HG03039 (cell line): ENCODE measurements around the gene RHOC.

ENCODE experiments used
- ATAC-seq: cut with Tn5 transposase; IDR thresholded peaks from one replicate; pipeline ENCODE4 v1.9.1; 2021; ENCODE audit warnings: mild to moderate bottlenecking, moderate library complexity; ENCODE audit not compliant: unreplicated experiment

Gene RHOC

DNA sequence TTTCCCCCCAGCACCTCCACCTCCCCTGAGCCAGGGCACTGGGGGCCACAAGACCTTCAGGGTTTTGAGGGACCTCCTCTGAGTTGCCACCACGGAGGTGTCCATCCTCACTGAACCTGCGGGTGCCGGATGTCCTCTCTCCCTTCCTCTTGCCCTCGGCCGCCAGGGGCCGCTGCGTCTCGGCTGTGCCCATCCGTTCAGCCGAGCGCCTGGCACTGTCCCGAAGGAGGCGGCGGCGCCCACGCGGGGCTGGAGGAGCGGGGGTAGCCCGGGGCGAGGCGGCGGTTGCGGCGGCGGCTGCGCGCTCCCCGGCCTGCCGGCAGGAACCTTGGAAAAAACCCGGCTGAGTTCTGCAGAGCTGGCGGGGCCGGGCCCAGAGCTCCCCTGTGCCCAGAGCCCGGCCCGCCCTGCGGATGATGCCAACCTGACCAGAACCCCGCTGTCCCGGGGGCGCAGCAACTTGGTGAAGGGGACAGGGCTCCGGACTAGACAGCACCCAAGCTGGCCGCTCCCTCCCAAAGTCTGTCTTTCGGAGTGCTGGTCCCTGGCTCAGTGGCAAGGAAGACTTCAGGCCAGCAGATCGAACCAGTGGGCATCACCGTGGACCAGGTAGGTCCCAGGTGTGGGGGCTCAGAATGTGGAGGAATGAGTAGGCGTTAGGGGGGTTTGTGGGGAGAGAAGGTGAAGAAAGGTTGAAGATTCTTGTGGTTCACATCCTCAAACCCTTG lies 11.9 kb upstream of the RHOC start:
- no peak for ATAC-seq

DNA sequence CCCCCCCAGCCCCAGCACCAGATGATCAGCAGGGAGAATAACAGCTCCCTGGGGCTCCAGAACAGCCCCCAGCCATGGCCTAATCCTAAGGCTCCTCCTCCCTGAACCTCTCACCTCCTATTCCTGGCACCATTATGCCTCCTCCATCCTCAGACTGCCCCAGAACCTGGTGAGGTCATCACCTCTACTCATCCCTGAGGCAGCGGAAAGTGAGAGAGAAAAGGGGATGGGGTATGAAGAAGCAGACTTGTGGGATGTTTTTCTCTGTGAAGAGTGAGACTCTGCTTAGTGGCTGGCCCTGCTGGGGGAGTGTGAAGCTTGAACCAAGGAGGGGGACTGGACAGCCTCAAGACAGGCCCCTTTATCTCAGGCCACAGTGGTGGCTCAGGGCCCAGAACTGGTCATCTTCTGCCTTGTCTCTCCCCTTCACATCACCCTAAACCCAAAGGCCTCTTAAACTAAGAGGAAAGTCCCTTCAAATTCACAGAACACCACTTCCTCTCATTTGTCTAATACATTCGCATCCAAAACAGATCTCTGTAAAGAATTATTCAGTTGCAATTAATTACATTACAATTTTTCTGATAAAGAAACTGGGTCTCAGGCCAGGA lies 10.4 kb upstream of the RHOC start:
- no peak for ATAC-seq

DNA sequence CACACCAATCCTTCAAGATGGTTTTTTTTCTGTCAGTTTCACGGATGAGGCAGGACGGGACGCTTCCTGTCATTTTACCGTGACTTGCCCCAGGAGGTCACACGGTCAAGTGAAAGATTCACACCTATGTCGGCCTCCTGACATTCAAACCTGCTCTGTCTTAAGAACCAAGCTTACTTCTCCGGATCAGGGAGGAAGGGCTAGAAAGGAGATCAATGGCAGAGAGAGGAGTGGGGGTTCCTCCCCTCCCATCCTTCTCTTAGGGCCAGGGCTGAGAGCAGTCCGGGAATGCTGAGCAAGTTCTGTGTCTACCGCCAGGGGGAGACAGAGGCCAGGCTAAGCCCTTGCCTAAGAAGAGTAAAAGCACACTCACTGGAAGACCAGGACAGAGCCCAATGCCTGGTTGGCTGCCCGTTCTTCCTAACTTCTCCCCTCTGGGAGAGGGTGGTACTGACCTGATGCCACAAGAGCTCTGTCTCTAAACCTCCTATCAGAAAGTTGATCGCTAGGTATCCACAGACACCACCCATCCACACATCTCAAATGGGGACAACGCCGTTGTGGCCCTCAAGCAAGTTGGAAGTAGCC lies 9.3 kb upstream of the RHOC start:
- peak; percentile 31 for ATAC-seq

DNA sequence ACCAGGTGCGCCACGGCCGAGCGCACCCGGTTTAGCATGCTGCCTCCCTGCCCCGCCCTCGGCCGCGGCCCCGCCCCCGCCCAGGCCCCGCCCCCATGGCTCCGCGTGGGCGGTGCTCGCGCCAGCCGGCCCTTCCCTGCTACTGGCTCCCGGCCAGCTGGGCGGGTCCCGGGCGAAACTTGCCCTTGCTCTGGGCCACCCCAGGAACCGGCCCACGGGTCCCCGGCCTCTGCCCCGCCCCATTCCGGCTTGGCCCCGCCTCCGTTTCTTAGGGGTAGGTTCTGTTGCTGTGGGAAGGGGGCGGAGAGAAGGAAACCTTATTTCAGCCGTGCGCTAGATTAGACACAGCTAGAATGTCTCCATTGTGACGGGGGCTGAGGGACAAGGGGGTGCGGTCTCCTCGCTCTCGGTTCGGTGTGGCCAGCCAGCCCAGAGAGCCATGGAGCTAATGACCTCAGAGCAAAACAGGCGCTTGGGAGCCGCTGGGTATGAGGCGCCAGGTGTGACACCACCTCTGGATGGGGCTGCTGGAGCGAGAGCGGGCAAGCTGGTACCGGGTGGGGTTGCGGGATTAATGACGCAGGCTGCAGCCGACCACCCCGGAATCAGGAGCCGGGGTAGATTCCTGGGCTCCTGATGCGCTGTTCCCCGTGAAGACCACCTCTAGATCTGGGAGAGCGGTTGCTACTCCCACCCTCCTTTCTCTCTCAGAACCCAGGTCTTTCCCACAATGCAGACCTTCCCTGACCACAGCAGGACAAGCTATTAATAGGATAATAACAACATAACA lies 8.5 kb upstream of the RHOC start, which contains the start of gene PPM1J:
TSS of gene PPM1J (minus strand) at position 69 of the 790 bp plus-strand sequence. CDS start at position 38, 31 bp downstream.
- peak; percentile 73 for ATAC-seq

DNA sequence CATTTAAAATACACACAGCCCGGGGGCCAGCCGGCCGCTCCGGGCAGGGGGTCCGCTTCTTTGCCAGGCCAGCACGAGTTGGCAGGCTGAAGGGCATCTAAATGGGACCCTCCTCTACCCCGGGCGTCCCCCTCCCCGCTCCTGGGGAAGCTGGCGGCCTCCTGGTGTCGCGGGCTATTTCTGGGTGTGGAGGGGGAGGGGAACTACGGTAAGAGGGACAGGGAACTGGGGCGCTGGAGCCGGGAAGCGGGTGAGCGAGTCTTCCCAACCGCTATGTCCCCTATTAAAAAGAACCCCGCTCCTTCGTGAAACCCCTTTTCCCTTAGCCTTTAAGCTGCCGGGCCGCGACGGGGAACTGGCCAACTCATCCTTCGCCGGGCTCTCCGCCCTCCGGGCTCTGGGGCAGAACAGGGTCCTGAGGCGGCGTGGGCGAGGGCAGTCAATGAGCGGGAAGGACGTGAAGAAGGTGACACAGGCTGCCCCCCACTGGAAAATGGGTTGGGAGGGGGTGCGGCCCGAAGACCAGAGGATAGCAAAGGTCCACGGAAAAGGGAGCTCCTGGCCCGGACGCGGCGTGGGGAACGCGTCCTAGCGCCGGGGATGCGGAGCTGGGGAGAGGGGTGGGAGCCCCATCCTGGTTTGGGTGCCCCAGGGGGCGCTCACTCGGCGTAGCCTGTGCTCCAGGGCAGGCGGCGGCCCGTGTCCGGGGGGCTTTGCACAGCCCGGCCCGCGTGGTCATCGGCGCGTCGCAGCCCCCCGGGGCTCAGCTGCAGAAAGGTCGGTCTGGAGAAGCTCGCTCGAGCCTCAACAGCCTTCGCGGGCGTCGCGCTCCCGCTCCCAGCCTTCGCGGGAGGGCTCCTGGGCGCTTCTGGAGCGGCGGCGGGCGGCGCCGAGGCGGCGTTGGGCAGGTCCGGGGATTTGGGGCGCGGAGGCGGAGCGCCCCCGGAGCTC lies 7.7 kb upstream of the RHOC start:
- no peak for ATAC-seq

DNA sequence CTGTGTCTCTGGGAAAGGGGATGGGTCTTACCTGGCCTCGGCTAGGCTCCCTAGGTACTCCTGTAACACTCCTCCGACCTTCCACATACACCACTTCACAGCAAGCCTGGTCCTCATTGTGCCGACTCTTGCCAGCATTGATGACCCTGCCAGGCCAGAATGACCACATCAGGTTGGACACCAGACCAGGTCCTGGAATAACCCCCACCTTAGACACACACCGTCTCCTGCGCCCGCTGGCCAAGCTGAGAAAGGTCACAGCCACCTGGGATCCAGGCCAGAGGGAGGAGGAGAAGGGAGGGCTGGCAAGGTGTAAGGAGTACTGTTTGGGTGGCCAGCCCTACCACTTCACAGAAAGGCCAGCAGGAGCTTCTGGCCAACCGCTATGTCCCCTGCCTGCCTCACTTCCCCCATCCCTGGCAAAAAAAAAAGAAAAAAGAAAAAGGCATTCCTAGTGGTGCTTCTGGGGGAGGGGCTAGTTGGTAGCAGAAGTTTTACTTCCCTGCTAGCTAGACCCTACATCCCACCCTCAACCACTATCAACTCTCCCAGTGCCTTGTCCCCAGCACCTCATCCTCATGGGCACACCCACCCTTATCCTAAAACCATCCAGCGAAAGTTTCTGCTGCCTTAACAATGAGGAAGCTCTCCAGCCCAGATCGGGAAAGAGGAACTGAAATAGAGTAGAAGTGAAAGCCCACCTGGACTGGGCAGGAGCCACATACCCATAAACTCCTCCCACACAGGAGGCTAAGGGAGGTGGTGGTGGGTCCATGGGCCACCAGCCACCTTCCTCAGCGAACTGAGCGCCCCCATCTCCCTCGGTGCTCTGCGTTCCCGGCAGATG lies 6.8 kb upstream of the RHOC start:
- ATAC-seq = peak; percentile 25

DNA sequence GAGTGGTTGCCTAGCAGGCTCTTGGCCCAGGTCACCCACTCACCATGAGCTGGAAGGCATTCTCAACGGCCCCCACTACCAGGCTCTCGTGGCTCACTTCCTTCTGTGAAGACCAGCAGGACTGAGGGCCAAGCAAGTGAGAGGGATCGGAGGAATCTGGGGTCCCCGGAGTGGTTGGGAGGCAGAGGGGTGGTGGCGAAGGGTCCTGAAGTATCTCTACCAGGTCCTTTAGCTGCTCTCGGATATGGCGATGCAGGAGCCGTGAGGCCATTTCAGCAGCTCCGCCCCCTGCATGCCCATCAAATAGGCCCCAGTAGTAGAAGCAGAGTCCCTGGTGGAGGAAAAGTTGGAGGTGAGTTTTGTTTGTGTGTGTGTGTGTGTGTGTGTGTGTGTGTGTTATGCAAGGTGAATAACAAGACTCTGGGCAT lies 5.8 kb upstream of the RHOC start:
- no peak for ATAC-seq

DNA sequence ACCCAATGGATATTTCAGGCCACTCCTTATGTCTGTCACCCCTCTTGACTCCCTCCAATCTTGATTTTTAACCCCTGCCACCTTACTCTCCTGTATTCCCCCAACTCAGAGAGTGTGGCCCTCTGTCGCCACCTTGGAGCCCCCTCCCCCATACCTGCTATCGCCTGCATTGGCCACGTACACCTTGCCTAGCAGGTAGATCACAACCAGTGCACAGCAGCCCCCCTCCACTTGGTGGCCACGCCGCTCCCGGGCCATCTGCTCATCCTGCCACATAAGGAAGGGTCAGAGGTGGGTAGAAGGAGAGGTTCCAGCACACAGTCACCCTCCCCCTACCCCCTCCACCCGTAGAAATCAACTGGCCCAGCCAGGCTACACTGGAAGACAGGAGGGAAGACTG lies 5.3 kb upstream of the RHOC start:
- ATAC-seq = no peak

DNA sequence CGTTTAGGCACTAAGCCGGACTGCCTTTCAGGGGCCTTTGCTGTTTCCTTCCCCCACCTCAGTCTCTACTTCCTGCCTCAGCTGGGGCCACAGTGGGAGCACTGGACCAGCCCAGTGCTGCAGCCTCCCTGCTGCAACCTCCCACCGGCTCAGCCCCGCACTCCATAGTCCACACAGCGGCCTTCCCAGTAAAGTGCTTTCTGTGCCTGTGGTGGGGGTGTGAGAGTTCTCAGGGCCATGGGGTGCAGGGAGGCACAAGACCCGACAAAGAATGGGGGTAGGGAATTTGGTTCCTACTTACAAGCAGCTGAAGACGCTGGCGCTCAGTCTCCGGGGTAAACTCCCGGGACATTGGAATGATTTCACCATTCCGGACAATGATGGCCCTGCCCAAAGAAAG lies 4.7 kb upstream of the RHOC start:
- no peak for ATAC-seq

DNA sequence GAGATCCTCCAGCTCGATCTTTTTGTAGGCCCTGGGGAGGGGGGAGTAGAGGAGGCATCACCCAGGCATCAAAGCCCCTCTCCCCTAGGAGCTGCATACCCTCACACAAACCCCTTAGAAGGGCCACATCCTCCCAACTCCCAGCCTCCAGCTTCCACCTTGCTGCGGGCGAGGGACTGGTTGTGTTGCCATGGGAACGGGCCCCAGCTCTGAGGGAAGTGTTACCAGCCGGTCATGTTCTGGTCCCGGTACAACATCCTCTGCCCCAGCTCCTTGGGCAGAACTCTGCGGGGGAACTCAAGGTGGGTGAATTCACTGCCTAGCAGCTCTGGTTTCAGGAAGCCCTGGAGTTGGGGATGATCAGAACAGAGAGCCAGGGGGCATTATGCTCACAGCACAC lies 4.1 kb upstream of the RHOC start:
- no peak for ATAC-seq

DNA sequence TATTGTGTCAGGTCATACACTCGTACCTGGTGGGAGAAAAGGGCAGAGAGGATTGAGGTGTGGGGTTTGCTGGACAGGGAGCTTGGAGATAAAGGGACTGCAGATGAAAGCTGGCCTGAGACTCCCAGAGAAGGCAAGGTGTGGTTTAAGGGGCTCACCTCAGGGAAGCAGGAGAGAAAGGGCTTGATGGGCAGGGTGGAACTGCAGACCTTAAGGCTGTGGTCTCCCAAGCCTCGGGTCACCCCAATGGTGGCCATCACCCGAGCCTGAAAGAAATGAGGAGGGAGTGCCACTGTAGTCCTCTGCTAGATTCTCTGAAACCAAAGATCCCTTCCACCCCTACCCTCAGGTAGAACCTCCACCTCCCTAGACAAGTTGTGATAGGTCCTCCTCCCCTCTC lies 3.7 kb upstream of the RHOC start:
- ATAC-seq = no peak

DNA sequence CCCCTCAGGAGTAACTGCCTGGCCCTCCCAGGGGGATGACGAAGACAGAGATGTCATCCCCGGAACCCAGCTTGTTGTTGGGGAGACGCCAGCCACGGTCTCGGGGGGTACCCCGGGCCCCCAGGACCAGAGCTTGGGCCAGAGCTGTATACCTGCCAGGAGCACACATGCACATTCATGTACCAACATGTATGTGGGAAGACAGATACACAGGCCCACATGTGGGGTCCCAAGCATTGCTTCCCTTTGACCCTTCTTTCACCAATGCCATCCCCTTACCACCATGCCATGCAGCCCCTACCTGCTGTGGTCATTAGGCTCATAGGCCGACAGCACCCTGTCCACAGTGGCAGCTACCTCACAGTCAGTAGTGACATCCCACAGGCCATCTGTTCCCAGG lies 3.2 kb upstream of the RHOC start:
- no peak for ATAC-seq

DNA sequence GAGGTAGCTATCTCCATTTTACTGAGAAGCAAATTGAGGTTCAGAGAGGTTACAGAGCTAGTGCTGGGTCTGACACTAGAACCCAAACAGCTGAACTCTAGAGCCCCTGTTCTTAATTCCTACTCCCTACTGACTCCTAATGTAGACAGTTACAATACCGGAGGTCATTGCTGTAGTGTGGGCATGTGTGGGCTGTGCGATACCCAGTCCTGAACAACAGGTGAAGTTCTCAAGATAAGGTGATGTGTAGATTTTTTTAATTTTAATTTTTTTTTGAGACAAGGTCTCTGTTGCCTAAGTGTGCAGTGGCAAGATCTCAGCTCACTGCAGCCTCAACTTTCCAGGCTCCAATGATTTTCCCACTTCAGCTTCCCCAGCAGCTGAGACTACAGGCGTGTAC lies 1.6 kb upstream of the RHOC start:
- ATAC-seq = no peak

DNA sequence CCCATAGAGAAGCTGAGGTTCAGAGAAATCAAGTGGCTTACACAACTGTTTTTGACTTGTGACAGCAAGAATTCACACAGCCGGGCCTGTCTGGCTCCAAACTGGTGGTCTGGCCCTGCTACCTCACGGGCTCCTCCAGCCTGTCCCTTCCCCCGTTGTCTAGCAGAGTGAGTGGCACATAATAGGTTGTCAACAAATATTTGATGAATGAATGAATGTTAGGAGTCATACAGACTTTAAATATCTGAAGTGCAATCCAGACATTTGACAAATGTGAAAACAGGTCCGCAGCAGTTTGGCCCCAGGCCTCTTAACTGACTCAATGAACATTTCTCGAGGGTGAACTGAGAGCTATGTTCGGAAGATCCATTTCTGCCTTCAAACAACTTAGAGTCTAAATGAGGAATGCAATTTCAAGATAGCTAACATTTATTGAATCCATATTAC lies 1.1 kb upstream of the RHOC start:
- no peak for ATAC-seq

DNA sequence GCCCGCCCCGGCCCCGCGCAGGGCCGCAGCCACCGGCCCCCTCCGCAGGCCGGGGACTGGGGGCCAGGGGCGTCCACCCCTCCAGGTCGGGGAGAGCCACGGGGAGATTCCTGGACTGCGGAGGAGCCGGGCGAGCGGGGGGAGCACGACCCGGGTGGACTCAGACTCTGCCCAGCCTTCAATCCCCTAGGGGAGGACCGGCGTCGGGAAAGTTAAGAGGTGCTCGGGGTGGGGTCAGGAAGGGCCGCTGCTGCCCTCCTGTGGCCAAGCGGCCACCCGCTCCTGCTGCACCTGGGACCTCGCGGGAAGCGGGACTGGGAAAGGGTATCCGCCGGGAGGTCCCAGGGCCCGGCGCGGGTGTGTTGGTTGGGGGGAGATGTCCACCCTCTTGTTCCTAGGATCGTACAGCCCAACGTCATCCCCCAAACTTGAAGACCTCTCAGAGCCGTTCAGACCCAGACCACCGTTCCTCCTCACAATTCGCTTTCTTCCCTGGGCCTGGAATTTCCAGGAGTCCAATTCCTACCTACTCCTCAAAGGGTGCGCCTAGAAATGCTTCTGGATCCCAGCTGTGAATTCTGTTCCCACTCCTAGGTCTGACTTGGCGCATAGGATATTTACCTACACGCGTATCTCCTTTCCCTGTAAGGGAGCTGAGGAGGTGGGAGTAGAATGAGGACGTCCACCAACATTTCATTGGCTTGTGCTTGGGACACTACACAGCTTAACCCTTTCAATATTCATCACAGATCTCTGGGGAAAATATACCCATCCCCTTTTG lies 484 bp upstream of the RHOC start:
- peak; percentile 46 for ATAC-seq

DNA sequence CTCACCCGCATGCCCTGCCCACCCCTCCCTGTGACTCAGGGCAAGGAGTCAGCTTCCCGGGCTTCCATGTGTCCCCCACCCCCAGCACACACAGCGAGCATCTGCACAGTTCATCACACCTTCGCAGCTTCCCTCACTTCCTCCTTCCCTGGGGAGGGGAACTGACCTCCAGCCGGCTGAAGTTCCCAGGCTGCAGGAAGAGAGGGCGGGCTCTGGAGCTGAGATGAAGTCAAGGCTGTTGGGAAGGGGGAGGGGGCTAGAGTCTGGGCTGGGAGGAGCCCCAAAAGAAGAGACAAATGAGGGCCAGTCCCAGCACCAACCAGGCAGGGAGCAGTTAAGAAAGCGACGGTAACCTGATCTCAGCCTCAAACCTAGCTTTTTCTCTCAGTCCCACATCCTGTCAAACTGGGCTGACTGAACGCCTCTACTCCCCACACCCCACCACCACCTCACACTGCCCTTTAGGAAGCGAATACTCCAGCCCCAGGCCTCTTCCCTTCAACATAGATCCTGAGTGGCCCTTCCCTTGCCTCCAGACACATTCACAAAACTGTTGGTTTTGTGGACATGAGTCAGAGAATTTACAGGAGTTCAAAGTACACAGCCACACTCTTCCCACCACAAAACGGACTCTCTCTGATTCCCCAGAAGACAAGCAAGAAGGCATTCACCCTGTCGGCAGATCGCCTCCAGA lies 1.8 kb downstream of the RHOC start:
- peak; percentile 48 for ATAC-seq

DNA sequence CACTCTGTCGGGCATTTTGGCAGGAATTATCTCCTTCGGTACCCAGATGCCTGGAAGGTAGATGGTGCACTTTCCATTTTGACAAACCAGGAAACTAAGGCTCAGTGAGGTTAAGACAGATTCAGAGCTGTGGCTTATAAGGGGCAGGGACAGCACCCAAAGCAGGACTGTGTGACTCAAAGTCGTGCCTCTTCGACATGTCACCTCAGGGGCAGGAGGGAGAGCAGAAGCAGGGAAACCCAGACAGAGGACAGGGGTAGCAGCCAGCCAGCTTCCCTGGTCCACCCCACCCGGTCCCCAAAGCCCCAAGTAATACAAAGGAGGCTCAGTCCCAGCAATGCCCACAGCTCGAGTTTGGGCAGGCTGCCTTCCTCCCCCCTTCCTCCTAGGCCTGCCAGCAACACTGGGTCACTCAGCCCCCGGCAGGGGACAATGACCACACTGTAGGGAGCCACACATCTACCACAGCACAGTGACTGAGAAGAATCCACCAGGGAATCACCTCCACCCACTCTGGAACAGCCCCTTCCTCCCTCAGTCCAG lies 2.5 kb downstream of the RHOC start:
- ATAC-seq = no peak

DNA sequence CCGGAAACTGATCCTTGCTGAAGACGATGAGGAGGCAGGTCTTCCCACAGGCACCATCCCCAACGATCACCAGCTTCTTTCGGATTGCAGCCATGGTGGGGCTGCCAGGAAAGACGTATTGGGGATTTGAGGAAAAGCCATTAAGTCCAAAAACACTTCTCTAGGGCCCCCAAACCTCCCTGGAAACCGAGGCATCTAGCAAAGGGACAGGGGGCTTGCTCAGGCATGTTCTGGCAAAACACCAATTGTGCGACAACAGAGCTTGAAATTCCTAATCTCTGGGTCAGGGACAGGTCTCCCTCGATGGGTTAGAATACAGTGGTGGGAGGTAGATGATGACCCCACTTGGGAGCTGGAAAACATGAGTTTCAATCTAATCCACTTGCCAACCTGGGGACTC lies 3.2 kb downstream of the RHOC start:
- no peak for ATAC-seq
